SK-N-SH treated with all-trans-retinoic acid at 6 μM for 48 hours (cell line): ENCODE measurements around the gene KIF4A.

ENCODE experiments used
- ARNTL ChIP-seq: fragments of 450-650 bp; formaldehyde crosslinking; IDR thresholded peaks from 2 replicates; pipeline ENCODE4 v1.5.0; 2020; ENCODE audit warnings: low read depth, mild to moderate bottlenecking, moderate library complexity, borderline replicate concordance
- ESRRG ChIP-seq: fragments of 250-450 bp; sonication (Bioruptor Pico); IDR thresholded peaks from 2 replicates; pipeline ENCODE4 v1.6.1; 2021; ENCODE audit warnings: mild to moderate bottlenecking
- OSR1 ChIP-seq: fragments of 250-450 bp; sonication (Bioruptor Pico); IDR thresholded peaks from 2 replicates; pipeline ENCODE4 v1.8.0; 2022; ENCODE audit warnings: moderate library complexity, mild to moderate bottlenecking, inconsistent platforms
- RARB ChIP-seq: fragments of 250-450 bp; sonication (Bioruptor Pico); IDR thresholded peaks from 2 replicates; pipeline ENCODE4 v1.8.0; 2021; ENCODE audit warnings: mild to moderate bottlenecking, moderate library complexity
- TCF4 ChIP-seq: fragments of 250-450 bp; sonication (Bioruptor Pico); IDR thresholded peaks from 2 replicates; pipeline ENCODE4 v1.8.0; 2021; ENCODE audit warnings: mild to moderate bottlenecking, moderate library complexity, borderline replicate concordance
- ZFP3 ChIP-seq: fragments of 250-450 bp; sonication (Bioruptor Pico); IDR thresholded peaks from 2 replicates; pipeline ENCODE4 v1.5.0; 2020; ENCODE audit warnings: mild to moderate bottlenecking, moderate library complexity
- ZFP30 ChIP-seq: fragments of 450-650 bp; formaldehyde crosslinking; IDR thresholded peaks from 2 replicates; pipeline ENCODE4 v1.5.0; 2022; ENCODE audit warnings: mild to moderate bottlenecking, moderate library complexity
- ZNF565 ChIP-seq: fragments of 450-650 bp; formaldehyde crosslinking; conservative IDR thresholded peaks from 2 replicates; pipeline ENCODE4 v1.5.0; 2020; ENCODE audit warnings: low read depth, mild to moderate bottlenecking, moderate library complexity
- ZNF8 ChIP-seq: fragments of 450-650 bp; formaldehyde crosslinking; IDR thresholded peaks from 2 replicates; pipeline ENCODE4 v1.5.0; 2020; ENCODE audit warnings: mild to moderate bottlenecking, moderate library complexity
- TF ChIP-seq, protein P1 (sequence below): fragments of 250-450 bp; sonication (Bioruptor Pico); IDR thresholded peaks from 2 replicates; pipeline ENCODE4 v1.5.1; 2020; ENCODE audit warnings: low read depth, mild to moderate bottlenecking, moderate library complexity
- TF ChIP-seq, protein P2 (sequence below): fragments of 250-450 bp; sonication (Bioruptor Pico); IDR thresholded peaks from 2 replicates; pipeline ENCODE4 v1.8.0; 2020; ENCODE audit warnings: mild to moderate bottlenecking, moderate library complexity, borderline replicate concordance

DNA sequence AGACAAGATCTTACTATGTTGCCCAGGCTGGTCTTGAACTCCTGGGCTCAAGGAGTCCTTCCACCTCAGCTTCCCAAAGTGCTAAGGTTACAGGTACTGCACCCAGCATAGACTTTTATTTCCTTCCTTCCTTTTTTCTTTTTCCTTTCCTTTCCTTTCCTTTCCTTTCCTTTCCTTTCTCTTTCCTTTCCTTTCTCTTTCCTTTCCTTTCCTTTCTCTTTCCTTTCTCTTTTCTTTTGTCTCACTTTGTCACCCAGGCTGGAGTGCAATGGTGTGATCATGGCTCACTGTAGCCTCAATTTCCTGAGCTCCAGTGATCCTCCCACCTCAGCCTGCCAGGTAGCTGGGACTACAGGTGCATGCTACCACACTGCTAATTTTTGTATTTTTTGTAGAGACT lies 174.1 kb downstream of the KIF4A start:
- no peak for TF ChIP-seq OSR1 (CRISPR knock-in tag)
- no peak for TF ChIP-seq ZFP3
- TF ChIP-seq ARNTL (CRISPR knock-in tag): no peak
- TF ChIP-seq TCF4 (CRISPR knock-in tag): no peak
- TF ChIP-seq, protein P1, sequence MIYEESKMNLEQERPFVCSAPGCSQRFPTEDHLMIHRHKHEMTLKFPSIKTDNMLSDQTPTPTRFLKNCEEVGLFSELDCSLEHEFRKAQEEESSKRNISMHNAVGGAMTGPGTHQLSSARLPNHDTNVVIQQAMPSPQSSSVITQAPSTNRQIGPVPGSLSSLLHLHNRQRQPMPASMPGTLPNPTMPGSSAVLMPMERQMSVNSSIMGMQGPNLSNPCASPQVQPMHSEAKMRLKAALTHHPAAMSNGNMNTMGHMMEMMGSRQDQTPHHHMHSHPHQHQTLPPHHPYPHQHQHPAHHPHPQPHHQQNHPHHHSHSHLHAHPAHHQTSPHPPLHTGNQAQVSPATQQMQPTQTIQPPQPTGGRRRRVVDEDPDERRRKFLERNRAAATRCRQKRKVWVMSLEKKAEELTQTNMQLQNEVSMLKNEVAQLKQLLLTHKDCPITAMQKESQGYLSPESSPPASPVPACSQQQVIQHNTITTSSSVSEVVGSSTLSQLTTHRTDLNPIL (CRISPR knock-in tag): no peak
- no peak for TF ChIP-seq ZNF8 (CRISPR knock-in tag)
- no peak for TF ChIP-seq ZFP30
- TF ChIP-seq ZNF565 (CRISPR knock-in tag): no peak
- TF ChIP-seq, protein P2, sequence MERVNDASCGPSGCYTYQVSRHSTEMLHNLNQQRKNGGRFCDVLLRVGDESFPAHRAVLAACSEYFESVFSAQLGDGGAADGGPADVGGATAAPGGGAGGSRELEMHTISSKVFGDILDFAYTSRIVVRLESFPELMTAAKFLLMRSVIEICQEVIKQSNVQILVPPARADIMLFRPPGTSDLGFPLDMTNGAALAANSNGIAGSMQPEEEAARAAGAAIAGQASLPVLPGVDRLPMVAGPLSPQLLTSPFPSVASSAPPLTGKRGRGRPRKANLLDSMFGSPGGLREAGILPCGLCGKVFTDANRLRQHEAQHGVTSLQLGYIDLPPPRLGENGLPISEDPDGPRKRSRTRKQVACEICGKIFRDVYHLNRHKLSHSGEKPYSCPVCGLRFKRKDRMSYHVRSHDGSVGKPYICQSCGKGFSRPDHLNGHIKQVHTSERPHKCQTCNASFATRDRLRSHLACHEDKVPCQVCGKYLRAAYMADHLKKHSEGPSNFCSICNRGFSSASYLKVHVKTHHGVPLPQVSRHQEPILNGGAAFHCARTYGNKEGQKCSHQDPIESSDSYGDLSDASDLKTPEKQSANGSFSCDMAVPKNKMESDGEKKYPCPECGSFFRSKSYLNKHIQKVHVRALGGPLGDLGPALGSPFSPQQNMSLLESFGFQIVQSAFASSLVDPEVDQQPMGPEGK (CRISPR knock-in tag): no peak
- no peak for TF ChIP-seq ESRRG
- no peak for TF ChIP-seq RARB (CRISPR knock-in tag)
